ENCODE results near the gene DGKZ.
"Not testable (repeated sequence)": the region's sequence is repeated elsewhere in the genome, so short reads cannot be mapped to it uniquely, and the experiment has no call there.

The DGKZ gene

GRCh38 chr11:46346886-46347636 is at the start of gene DGKZ:
Gene DGKZ (plus strand): TSS chr11:46347463. CDS start chr11:46347660, 197 bp downstream.
- Histone ChIP-seq H3K36me3 (ENCODE audit: control insufficient read depth, insufficient read depth, low read length) (no peaks in the 10 kb centered on the region), H3K27me3 (ENCODE audit: control insufficient read depth, insufficient read depth, low read length) (no peaks in the 10 kb centered on the region), H3K9ac (ENCODE audit: low read length) (peak within 1 kb of the TSS; percentile 75), H3K4me1 (ENCODE audit: control insufficient read depth, insufficient read depth, low read length) (peaks cover 37% of the 10 kb centered on the region), H3K4me3 (ENCODE audit: low read length) (peak within 1 kb of the TSS; percentile 69), H3K9me3 (ENCODE audit: control insufficient read depth, low read length) (no peaks in the 10 kb centered on the region)

- peaks cover 6% of the 10 kb centered on the region for H3K36me3 ChIP-seq (ENCODE audit: control insufficient read depth, insufficient read depth, low read length)
- H3K9ac ChIP-seq (ENCODE audit: low read length): no peak overlapping the region
- H3K4me3 ChIP-seq (ENCODE audit: low read length): no peak overlapping the region
- no peaks in the 10 kb centered on the region for H3K9me3 ChIP-seq (ENCODE audit: control insufficient read depth, low read length)
- peaks cover 2% of the 10 kb centered on the region for H3K27me3 ChIP-seq (ENCODE audit: control insufficient read depth, insufficient read depth, low read length)
- H3K4me1 ChIP-seq (ENCODE audit: control insufficient read depth, insufficient read depth, low read length): peaks cover 51% of the 10 kb centered on the region
These were observed 48.4 kb upstream of the DGKZ start for GRCh38 chr11:46298699-46299433.

GRCh38 chr11:46299451-46299961 is 47.8 kb upstream of the DGKZ start:
- no peak overlapping the region for H3K9ac ChIP-seq (ENCODE audit: low read length)
- no peak overlapping the region for H3K4me3 ChIP-seq (ENCODE audit: low read length)
- H3K36me3 ChIP-seq (ENCODE audit: control insufficient read depth, insufficient read depth, low read length): peaks cover 4% of the 10 kb centered on the region
- H3K9me3 ChIP-seq (ENCODE audit: control insufficient read depth, low read length): no peaks in the 10 kb centered on the region
- peaks cover 45% of the 10 kb centered on the region for H3K4me1 ChIP-seq (ENCODE audit: control insufficient read depth, insufficient read depth, low read length)
- H3K27me3 ChIP-seq (ENCODE audit: control insufficient read depth, insufficient read depth, low read length): peaks cover 2% of the 10 kb centered on the region

- Histone ChIP-seq H3K9me3 (ENCODE audit: control insufficient read depth, low read length) (no peaks in the 10 kb centered on the region), H3K4me1 (ENCODE audit: control insufficient read depth, insufficient read depth, low read length) (peaks cover 37% of the 10 kb centered on the region), H3K4me3 (ENCODE audit: low read length) (no peak overlapping the region), H3K36me3 (ENCODE audit: control insufficient read depth, insufficient read depth, low read length) (peaks cover 4% of the 10 kb centered on the region), H3K9ac (ENCODE audit: low read length) (no peak overlapping the region), H3K27me3 (ENCODE audit: control insufficient read depth, insufficient read depth, low read length) (peaks cover 2% of the 10 kb centered on the region)
These were observed 47.0 kb upstream of the DGKZ start for GRCh38 chr11:46300270-46300669.

GRCh38 chr11:46302866-46303265 is 44.4 kb upstream of the DGKZ start:
- Histone ChIP-seq H3K9ac (ENCODE audit: low read length) (no peak overlapping the region), H3K27me3 (ENCODE audit: control insufficient read depth, insufficient read depth, low read length) (no peaks in the 10 kb centered on the region), H3K4me3 (ENCODE audit: low read length) (no peak overlapping the region), H3K4me1 (ENCODE audit: control insufficient read depth, insufficient read depth, low read length) (peaks cover 18% of the 10 kb centered on the region), H3K9me3 (ENCODE audit: control insufficient read depth, low read length) (no peaks in the 10 kb centered on the region), H3K36me3 (ENCODE audit: control insufficient read depth, insufficient read depth, low read length) (peaks cover 8% of the 10 kb centered on the region)

GRCh38 chr11:46304036-46304435 is 43.2 kb upstream of the DGKZ start:
- not testable (repeated sequence) for H3K4me3 ChIP-seq (ENCODE audit: low read length); H3K9me3 ChIP-seq (ENCODE audit: control insufficient read depth, low read length); H3K9ac ChIP-seq (ENCODE audit: low read length); H3K27me3 ChIP-seq (ENCODE audit: control insufficient read depth, insufficient read depth, low read length)
- Histone ChIP-seq H3K36me3 (ENCODE audit: control insufficient read depth, insufficient read depth, low read length) (peaks cover 12% of the 10 kb centered on the region), H3K4me1 (ENCODE audit: control insufficient read depth, insufficient read depth, low read length) (peaks cover 11% of the 10 kb centered on the region)

- Histone ChIP-seq H3K9ac (ENCODE audit: low read length) (no peak overlapping the region), H3K4me3 (ENCODE audit: low read length) (no peak overlapping the region), H3K27me3 (ENCODE audit: control insufficient read depth, insufficient read depth, low read length) (no peaks in the 10 kb centered on the region), H3K4me1 (ENCODE audit: control insufficient read depth, insufficient read depth, low read length) (peaks cover 6% of the 10 kb centered on the region), H3K36me3 (ENCODE audit: control insufficient read depth, insufficient read depth, low read length) (peaks cover 13% of the 10 kb centered on the region), H3K9me3 (ENCODE audit: control insufficient read depth, low read length) (no peaks in the 10 kb centered on the region)
These were observed 42.6 kb upstream of the DGKZ start for GRCh38 chr11:46304605-46305179.

- no peak overlapping the region for H3K9ac ChIP-seq (ENCODE audit: low read length)
- H3K27me3 ChIP-seq (ENCODE audit: control insufficient read depth, insufficient read depth, low read length): no peaks in the 10 kb centered on the region
- H3K36me3 ChIP-seq (ENCODE audit: control insufficient read depth, insufficient read depth, low read length): peaks cover 13% of the 10 kb centered on the region
- H3K9me3 ChIP-seq (ENCODE audit: control insufficient read depth, low read length): no peaks in the 10 kb centered on the region
- peaks cover 6% of the 10 kb centered on the region for H3K4me1 ChIP-seq (ENCODE audit: control insufficient read depth, insufficient read depth, low read length)
- no peak overlapping the region for H3K4me3 ChIP-seq (ENCODE audit: low read length)
These were observed 42.0 kb upstream of the DGKZ start for GRCh38 chr11:46305295-46305694.

- Histone ChIP-seq H3K4me3 (ENCODE audit: low read length) (no peak overlapping the region), H3K36me3 (ENCODE audit: control insufficient read depth, insufficient read depth, low read length) (peaks cover 18% of the 10 kb centered on the region), H3K27me3 (ENCODE audit: control insufficient read depth, insufficient read depth, low read length) (no peaks in the 10 kb centered on the region), H3K9ac (ENCODE audit: low read length) (no peak overlapping the region), H3K9me3 (ENCODE audit: control insufficient read depth, low read length) (no peaks in the 10 kb centered on the region), H3K4me1 (ENCODE audit: control insufficient read depth, insufficient read depth, low read length) (peaks cover 6% of the 10 kb centered on the region)
These were observed 40.9 kb upstream of the DGKZ start for GRCh38 chr11:46306296-46306853.

GRCh38 chr11:46307369-46307768 is 39.9 kb upstream of the DGKZ start:
- no peak overlapping the region for H3K9ac ChIP-seq (ENCODE audit: low read length)
- H3K4me1 ChIP-seq (ENCODE audit: control insufficient read depth, insufficient read depth, low read length): peaks cover 4% of the 10 kb centered on the region
- H3K27me3 ChIP-seq (ENCODE audit: control insufficient read depth, insufficient read depth, low read length): no peaks in the 10 kb centered on the region
- no peaks in the 10 kb centered on the region for H3K9me3 ChIP-seq (ENCODE audit: control insufficient read depth, low read length)
- H3K4me3 ChIP-seq (ENCODE audit: low read length): no peak overlapping the region
- H3K36me3 ChIP-seq (ENCODE audit: control insufficient read depth, insufficient read depth, low read length): peaks cover 16% of the 10 kb centered on the region

- H3K9ac ChIP-seq (ENCODE audit: low read length): no peak overlapping the region
- no peaks in the 10 kb centered on the region for H3K4me1 ChIP-seq (ENCODE audit: control insufficient read depth, insufficient read depth, low read length)
- no peak overlapping the region for H3K4me3 ChIP-seq (ENCODE audit: low read length)
- no peaks in the 10 kb centered on the region for H3K27me3 ChIP-seq (ENCODE audit: control insufficient read depth, insufficient read depth, low read length)
- no peaks in the 10 kb centered on the region for H3K9me3 ChIP-seq (ENCODE audit: control insufficient read depth, low read length)
- H3K36me3 ChIP-seq (ENCODE audit: control insufficient read depth, insufficient read depth, low read length): peaks cover 14% of the 10 kb centered on the region
These were observed 39.4 kb upstream of the DGKZ start for GRCh38 chr11:46307785-46308341.
